Raji (cell line): Measurements from ENCODE around the gene RAB11FIP4.

Experiments used
- POLR2A ChIP-seq: IDR thresholded peaks from 2 replicates; pipeline ENCODE4 v1.6.1; 2011; ENCODE audit warnings: low read depth, low read length, control low read depth; ENCODE audit not compliant: insufficient read depth

Gene RAB11FIP4

DNA sequence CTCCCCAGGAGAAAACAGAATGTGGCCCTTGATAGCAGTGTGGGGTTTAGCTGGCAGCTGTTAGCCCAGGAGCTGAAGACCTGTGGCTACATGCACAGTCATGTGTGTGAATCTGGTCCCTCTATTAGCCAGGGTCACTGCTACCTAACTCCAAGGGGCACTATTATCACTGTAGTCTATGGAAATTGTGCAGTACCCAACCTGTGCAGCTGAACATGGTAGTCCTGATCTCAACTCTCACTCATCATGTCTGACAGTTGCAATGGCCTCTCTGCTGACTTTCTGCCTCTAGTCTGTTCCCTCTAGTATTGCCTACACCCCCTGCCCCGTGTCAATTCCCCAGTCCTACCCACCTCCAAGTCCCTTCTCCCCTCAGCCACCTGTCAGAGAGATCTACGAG lies 67.4 kb downstream of the RAB11FIP4 start:
- TF ChIP-seq POLR2A = no peak

GRCh38 chr17:31459716-31460115 lies 68.2 kb downstream of the RAB11FIP4 start:
- TF ChIP-seq POLR2A = no peak

- TF ChIP-seq POLR2A = no peak
These were observed 68.8 kb downstream of the RAB11FIP4 start for GRCh38 chr17:31460226-31460721.

DNA sequence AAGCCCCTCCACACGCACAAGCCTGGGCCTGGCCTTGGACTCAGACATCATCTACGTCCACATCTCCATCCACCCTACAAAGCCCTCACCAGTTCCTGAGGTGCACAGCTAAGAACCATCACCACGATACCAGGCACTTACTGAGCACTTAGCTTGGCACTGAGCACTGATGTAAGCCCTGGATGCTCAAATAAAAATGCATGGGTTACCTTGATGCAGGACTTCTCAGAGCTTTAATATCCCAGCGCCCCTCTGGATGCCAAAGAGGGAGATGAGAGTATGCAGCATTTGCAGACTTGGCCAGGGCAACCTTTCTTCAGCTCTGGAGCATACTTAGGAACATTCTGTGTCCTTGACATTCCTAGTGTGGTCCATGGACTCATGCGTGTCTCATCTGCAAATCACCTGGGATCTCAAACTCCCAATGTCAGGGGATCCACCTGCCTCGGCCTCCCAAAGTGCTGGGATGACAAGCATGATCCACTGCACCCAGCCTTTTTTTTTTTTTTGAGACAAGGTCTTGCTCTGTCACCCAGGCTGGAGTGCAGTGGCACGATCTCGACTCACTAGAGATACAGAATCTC lies 69.8 kb downstream of the RAB11FIP4 start:
- no peak for TF ChIP-seq POLR2A

DNA sequence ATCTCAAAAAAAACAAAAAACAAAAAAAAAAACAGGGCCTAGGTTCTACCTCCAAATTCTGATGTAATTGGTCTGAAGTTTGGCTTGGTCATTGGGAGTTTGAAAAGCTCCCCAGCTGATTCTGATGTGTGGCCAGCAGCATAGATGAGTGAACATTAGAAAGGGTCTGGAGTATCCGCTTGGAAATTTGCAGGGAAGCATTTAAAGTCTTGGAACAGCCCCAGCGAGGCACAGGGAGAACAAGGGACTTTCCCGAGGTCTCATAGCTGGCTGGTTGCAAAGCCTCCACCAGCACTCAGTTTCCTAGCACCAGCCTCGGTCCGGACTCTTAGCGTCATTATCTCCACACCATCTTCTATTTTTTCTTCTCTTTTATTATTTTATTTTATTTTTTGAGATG lies 70.8 kb downstream of the RAB11FIP4 start:
- no peak for TF ChIP-seq POLR2A

- TF ChIP-seq POLR2A = no peak
These were observed 74.8 kb downstream of the RAB11FIP4 start for GRCh38 chr17:31466096-31466760.

DNA sequence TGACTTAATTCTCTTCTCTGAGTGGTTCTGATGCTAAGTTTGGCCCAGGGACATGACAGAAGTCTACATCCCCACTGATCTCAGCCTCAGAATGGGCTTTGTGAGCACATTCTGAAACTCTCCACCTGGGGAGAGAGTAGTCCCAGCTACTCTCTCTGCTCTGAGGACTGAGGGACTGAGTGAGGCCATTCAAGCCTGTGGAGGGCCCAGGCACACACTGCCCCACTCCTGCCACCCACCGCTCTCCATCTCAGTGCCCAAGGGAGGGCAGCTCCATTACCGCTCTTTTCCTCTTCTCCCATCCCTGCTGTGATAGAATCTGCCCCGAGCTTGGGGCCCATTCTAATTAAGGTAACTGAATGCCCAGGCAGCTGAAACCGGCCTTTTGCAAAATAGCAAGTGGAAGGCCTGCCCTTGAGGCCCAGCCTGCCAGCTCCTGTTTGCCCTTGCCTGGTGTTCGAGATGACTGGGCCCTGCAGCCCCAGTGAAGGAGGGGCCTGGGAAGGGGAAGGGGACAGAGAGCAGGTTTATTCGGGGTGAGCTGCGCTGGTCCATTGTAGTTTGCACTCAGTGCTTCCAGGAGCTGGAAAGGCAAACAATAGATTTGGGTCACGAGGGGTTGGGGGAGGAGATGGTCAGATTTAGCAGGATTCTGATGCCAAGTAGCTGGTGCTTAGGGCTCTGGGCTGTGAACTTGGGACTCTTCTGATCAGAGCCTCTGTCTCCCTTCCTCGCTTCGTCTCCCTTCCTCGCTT lies 76.2 kb downstream of the RAB11FIP4 start:
- TF ChIP-seq POLR2A = no peak

GRCh38 chr17:31469959-31470358 lies 78.5 kb downstream of the RAB11FIP4 start:
- TF ChIP-seq POLR2A = no peak

DNA sequence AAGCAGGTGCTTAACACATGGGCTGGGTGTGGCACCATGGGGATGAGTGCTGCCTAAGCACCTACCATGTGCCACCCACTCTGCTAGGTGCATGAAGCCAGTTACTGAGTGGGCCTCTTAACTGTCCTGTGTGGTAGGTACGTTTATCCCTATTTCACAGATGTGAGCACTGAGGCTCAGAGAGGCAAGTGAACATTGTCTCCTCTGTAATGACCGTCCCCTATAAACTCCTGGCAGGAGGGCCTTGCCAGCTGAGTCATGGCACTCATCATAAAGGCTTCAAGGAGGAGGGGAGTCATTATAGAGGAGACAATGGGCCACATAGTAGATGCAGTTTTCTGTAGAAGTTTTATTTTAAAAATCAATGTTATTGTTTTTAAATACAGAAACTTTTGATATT lies 79.1 kb downstream of the RAB11FIP4 start:
- TF ChIP-seq POLR2A = no peak

DNA sequence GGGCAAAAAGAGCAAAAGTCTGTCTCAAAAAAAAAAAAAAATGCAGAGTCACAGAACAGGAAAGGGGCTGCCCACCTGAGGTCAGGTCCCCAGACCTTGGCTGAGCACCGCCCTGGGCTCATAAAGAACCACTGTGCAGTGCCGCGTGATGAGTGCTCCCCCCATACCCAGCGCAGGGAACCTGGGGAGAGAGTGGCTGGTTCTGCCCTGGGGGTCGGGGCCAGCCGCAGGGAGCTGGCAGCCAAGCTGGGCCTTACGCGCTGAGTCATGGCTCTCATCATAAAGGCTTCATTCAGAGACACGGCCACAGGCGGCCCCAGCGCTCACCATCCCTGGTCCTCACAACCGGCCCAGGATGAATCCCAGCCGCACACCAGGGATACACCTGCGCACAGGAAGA lies 80.7 kb downstream of the RAB11FIP4 start:
- no peak for TF ChIP-seq POLR2A

GRCh38 chr17:31475378-31476162 lies 84.1 kb downstream of the RAB11FIP4 start:
- TF ChIP-seq POLR2A = no peak

DNA sequence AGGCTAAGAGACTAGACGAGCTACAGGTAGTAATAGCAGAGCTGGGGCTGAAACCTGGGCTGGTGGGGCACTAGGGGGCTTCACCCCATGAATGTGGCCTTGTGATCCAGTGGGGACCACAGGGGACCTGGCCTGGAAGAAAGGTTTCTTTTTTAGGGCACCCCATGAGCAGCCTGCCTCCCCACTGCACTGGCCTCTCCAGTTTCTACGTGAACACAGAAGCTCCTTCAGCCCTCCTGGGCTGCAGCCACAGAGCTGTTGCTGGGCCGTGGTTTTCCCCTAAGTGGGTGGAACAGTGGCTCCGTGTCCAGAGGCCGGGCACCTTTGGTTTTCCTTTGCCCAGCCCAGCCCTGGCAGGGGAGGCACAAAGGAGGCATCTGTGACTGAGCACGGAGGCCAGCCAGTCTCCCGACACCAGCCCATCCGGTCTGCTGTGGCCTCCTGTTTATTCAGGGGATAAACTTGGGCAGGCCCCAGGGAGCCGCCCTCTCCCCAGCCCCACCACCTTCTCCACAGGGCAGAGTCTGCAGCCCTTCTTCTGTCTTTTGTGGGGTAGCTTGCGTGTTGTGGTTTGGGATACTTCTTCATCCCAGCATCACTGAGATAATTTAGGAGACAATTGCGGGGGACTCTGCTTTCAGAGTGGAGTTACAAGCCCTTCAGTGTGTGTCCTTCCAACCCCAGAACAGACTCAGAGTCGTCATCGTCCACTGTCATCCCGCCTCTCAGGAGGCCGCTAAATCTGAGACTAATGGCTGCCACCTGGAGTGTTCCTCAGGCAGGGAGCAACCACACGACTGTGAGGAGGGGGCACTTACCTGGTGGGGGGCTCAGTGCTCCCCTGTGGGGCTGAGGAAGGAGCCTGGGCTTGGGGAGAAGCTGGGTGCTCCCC lies 85.3 kb downstream of the RAB11FIP4 start:
- no peak for TF ChIP-seq POLR2A

DNA sequence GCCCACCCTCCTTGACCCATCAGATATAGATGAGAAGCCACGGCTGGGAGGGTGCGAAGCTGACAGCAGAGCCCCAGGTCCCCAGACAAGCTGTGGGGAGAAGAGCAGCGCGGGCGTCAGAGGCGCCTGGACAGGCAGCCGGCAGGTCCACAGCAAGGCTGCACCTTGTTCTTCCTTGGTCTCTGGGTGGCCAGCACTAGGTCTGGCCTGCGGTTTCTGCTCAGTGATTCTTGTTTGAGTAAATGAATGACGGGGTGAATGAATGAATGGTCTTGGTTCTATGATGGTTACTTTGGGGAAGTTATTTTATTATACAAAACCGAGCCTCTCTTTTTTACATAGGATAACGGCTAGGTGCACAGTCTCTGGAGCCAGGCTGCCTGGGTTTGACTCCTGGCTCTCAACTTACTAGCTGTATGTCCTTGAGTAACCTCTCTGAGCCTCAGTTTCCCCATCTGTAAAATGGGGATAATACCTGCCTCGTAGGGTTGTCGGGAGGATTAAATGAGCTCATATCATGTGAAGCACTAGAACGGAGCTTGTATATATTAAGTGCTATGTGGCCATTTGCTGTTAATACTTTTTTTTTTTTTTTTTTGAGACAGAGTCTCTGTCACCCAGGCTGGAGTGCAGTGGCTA lies 86.1 kb downstream of the RAB11FIP4 start:
- TF ChIP-seq POLR2A = no peak

GRCh38 chr17:31479062-31479408 lies 87.6 kb downstream of the RAB11FIP4 start:
- no peak for TF ChIP-seq POLR2A
